H9 (cell line): ENCODE results near the gene SCRG1. TPM values are rescaled to one million over a fixed set of nuclear protein-coding genes. Genes with fewer than 3 reads are reported as not detected.

Experiments
- DNase-seq: peaks from one replicate; pipeline ENCODE4 v3.0.0-alpha.2; 2017
- H2AFZ ChIP-seq: one replicate; pipeline ENCODE4 v1.6.1; 2013; ENCODE audit warnings: mild to moderate bottlenecking, low read length, control low read depth, moderate library complexity
- H2AK5ac ChIP-seq: 2 replicates; pipeline ENCODE4 v1.6.1; 2013; ENCODE audit warnings: low read length, control low read depth, mixed read lengths; ENCODE audit not compliant: insufficient read length
- H2BK120ac ChIP-seq: one replicate; pipeline ENCODE4 v1.6.1; 2013; ENCODE audit warnings: low read depth, mild to moderate bottlenecking, low read length, control low read depth, inconsistent platforms; ENCODE audit not compliant: poor library complexity, severe bottlenecking
- H2BK12ac ChIP-seq: 2 replicates; pipeline ENCODE4 v1.6.1; 2013; ENCODE audit warnings: low read length, control low read depth, mixed read lengths, low read depth; ENCODE audit not compliant: insufficient read length
- H2BK15ac ChIP-seq: 2 replicates; pipeline ENCODE4 v1.6.1; 2013; ENCODE audit warnings: low read depth, low read length, control low read depth
- H2BK20ac ChIP-seq: one replicate; pipeline ENCODE4 v1.6.1; 2013; ENCODE audit warnings: low read depth, mild to moderate bottlenecking, low read length, control low read depth, inconsistent platforms; ENCODE audit not compliant: poor library complexity, severe bottlenecking
- H2BK5ac ChIP-seq: 2 replicates; pipeline ENCODE4 v1.6.1; 2013; ENCODE audit warnings: low read length, control low read depth, mixed read lengths; ENCODE audit not compliant: insufficient read length
- H3K14ac ChIP-seq: 2 replicates; pipeline ENCODE4 v1.6.1; 2013; ENCODE audit warnings: low read length, control low read depth; ENCODE audit not compliant: insufficient read depth
- H3K18ac ChIP-seq: 2 replicates; pipeline ENCODE4 v1.6.1; 2013; ENCODE audit warnings: low read depth, mild to moderate bottlenecking, mixed read lengths, low read length, control low read depth; ENCODE audit not compliant: insufficient read length
- H3K23ac ChIP-seq: 2 replicates; pipeline ENCODE4 v1.6.1; 2013; ENCODE audit warnings: low read length, control low read depth, mixed read lengths, low read depth; ENCODE audit not compliant: insufficient read length
- H3K23me2 ChIP-seq: 2 replicates; pipeline ENCODE4 v1.6.1; 2013; ENCODE audit warnings: low read depth, mild to moderate bottlenecking, mixed read lengths, low read length, control low read depth; ENCODE audit not compliant: insufficient read length, poor library complexity, severe bottlenecking
- H3K27ac ChIP-seq: 2 replicates; pipeline ENCODE4 v1.5.1; 2013; ENCODE audit warnings: low read length, control low read depth, mixed read lengths, low read depth; ENCODE audit not compliant: insufficient read length
- H3K27me3 ChIP-seq: 2 replicates; pipeline ENCODE4 v1.6.1; 2013; ENCODE audit warnings: low read length, control low read depth, inconsistent platforms; ENCODE audit not compliant: insufficient read depth
- H3K4ac ChIP-seq: 2 replicates; pipeline ENCODE4 v1.6.1; 2013; ENCODE audit warnings: low read depth, mild to moderate bottlenecking, control low read depth, inconsistent platforms, low read length, moderate library complexity
- H3K4me1 ChIP-seq: 2 replicates; pipeline ENCODE4 v1.6.1; 2013; ENCODE audit warnings: low read length, control low read depth, inconsistent platforms; ENCODE audit not compliant: insufficient read depth
- H3K4me2 ChIP-seq: 2 replicates; pipeline ENCODE4 v1.6.1; 2013; ENCODE audit warnings: low read length, control low read depth, mixed read lengths; ENCODE audit not compliant: insufficient read length, insufficient read depth
- H3K56ac ChIP-seq: 2 replicates; pipeline ENCODE4 v1.6.1; 2013; ENCODE audit warnings: low read depth, mild to moderate bottlenecking, mixed read lengths, low read length, control low read depth; ENCODE audit not compliant: insufficient read length
- H3K79me1 ChIP-seq: 2 replicates; pipeline ENCODE4 v1.6.1; 2013; ENCODE audit warnings: low read depth, mild to moderate bottlenecking, moderate library complexity, low read length, control low read depth, inconsistent platforms; ENCODE audit not compliant: insufficient read depth, poor library complexity, severe bottlenecking
- H3K79me2 ChIP-seq: 2 replicates; pipeline ENCODE4 v1.6.1; 2013; ENCODE audit warnings: low read length, control low read depth, inconsistent platforms; ENCODE audit not compliant: insufficient read depth
- H3K9ac ChIP-seq: 2 replicates; pipeline ENCODE4 v1.6.1; 2013; ENCODE audit warnings: low read length, control low read depth, mixed read lengths; ENCODE audit not compliant: insufficient read length; ENCODE audit errors: extremely low read depth
- H3K9me3 ChIP-seq: one replicate; pipeline ENCODE4 v1.6.1; 2013; ENCODE audit warnings: low read depth, low read length, inconsistent platforms; ENCODE audit not compliant: control insufficient read depth
- H3T11ph ChIP-seq: one replicate; pipeline ENCODE4 v1.6.1; 2013; ENCODE audit warnings: mild to moderate bottlenecking, low read length, control low read depth, inconsistent platforms
- H4K20me1 ChIP-seq: one replicate; pipeline ENCODE4 v1.6.1; 2013; ENCODE audit not compliant: control insufficient read depth, insufficient read length, insufficient read depth
- H4K5ac ChIP-seq: 2 replicates; pipeline ENCODE4 v1.6.1; 2013; ENCODE audit warnings: low read depth, mild to moderate bottlenecking, mixed read lengths, low read length, control low read depth; ENCODE audit not compliant: insufficient read length
- H4K8ac ChIP-seq: replicated peaks from 2 replicates; pipeline ENCODE4 v1.6.1; 2013; ENCODE audit warnings: low read length, control low read depth, mixed read lengths, low read depth; ENCODE audit not compliant: insufficient read length
- H4K91ac ChIP-seq: 2 replicates; pipeline ENCODE4 v1.6.1; 2013; ENCODE audit warnings: low read depth, mild to moderate bottlenecking, moderate library complexity, mixed read lengths, low read length, control low read depth; ENCODE audit not compliant: insufficient read length
- H3K27ac Mint-ChIP-seq, 3 experiments: 2 replicates in 2 of 3; 3 replicates in 1 of 3; pipeline ENCODE4 v1.8.0; 2020 to 2021; ENCODE audit warnings: mixed read lengths in 3 of 3, mild to moderate bottlenecking in 1 of 3, moderate library complexity in 1 of 3
- H3K27me3 Mint-ChIP-seq: 2 replicates; pipeline ENCODE4 v1.8.0; 2021; ENCODE audit warnings: low read depth, mild to moderate bottlenecking, moderate library complexity, mixed read lengths
- H3K36me3 Mint-ChIP-seq, 3 experiments: 2 replicates in 2 of 3; 3 replicates in 1 of 3; pipeline ENCODE4 v1.8.0; 2020 to 2021; ENCODE audit warnings: low read depth in 3 of 3, mixed read lengths in 3 of 3; ENCODE audit not compliant: insufficient read depth in 1 of 3
- H3K4me1 Mint-ChIP-seq, 2 experiments: 2 replicates each; pipeline ENCODE4 v1.8.0; 2020; ENCODE audit warnings: mixed read lengths in 2 of 2
- H3K4me3 Mint-ChIP-seq, 2 experiments: 2 replicates in 1 of 2; 3 replicates in 1 of 2; pipeline ENCODE4 v1.8.0; 2020 to 2021; ENCODE audit warnings: mild to moderate bottlenecking in 2 of 2, mixed read lengths in 2 of 2, moderate library complexity in 1 of 2
- H3K9me3 Mint-ChIP-seq, 2 experiments: 2 replicates in 1 of 2; 3 replicates in 1 of 2; pipeline ENCODE4 v1.8.0; 2020; ENCODE audit warnings: mild to moderate bottlenecking in 2 of 2, mixed read lengths in 2 of 2, moderate library complexity in 1 of 2
- WGBS: extraction: QIAGEN DNeasy Blood & Tissue Kit; methylation state at CpG from one replicate; pipeline ENCODE4 v1.1.7; 2013; ENCODE audit warnings: missing lambda C conversion rate, low lambda C conversion rate, mixed read lengths; ENCODE audit not compliant: insufficient read length; ENCODE audit errors: extremely low coverage; 5-methylcytosine and 5-hydroxymethylcytosine counted together
- total RNA-seq: library from RNA; stranded (reverse); gene quantifications from 2 replicates; pipeline ENCODE4 v1.2.1, GENCODE V29; 2021
- TF ChIP-seq, protein P1 (sequence below): fragments of 200-600 bp; sonication (generic); conservative IDR thresholded peaks from 3 replicates; pipeline ENCODE4 v1.8.0; 2021; ENCODE audit warnings: antibody characterized with exemption, mild to moderate bottlenecking

The SCRG1 gene
- total RNA-seq, 1 experiment from 2014 or later, result not detected

DNA sequence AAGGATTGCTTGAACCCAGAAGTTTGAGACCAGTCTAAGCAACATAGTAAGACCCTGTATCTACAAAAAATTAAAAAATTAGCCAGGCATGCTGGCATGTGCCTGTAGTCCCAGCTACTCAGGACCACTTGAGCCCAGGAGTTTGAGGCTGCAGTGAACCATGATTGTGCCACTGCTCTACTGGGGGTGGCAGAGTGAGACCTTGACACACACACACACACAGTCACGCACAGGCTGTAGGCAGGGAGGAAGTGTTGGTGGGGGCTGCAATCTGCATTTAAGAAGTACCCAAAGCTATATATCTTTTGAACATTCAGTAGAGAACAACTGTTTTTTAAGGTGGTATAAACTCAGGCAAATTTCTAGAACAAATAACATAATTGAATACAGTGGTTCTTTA is 7.2 kb downstream of the SCRG1 start:
- Mint-ChIP-seq H3K36me3 (peaks cover 0 to 2% (median 0%) of the 10 kb centered on the region in 3 experiments; a peak in 2 of 7 replicates), H3K27me3 (no peaks in the 10 kb centered on the region; the same call in 1 of the 2 replicates), H3K4me3 (no peak overlapping the region), H3K9me3 (no peaks in the 10 kb centered on the region; a peak in 1 of 5 replicates), H3K27ac (no peak overlapping the region), H3K4me1 (no peaks in the 10 kb centered on the region)
- Histone ChIP-seq H2BK12ac (no peak overlapping the region), H4K20me1 (no peaks in the 10 kb centered on the region), H3K9me3 (no peaks in the 10 kb centered on the region), H2BK5ac (no peak overlapping the region), H2BK120ac (no peak overlapping the region), H3K23me2 (no peaks in the 10 kb centered on the region), H3K23ac (no peak overlapping the region), H4K5ac (no peak overlapping the region), H3K79me2 (no peaks in the 10 kb centered on the region), H4K8ac (no peak overlapping the region), H3K27ac (no peak overlapping the region), H2BK15ac (no peak overlapping the region), H4K91ac (no peak overlapping the region), H3K4ac (no peak overlapping the region), H3K79me1 (no peaks in the 10 kb centered on the region), H2AK5ac (no peak overlapping the region), H3K56ac (no peak overlapping the region), H3K9ac (no peak overlapping the region), H2AFZ (no peak overlapping the region), H3K18ac (no peak overlapping the region), H3T11ph (no peak overlapping the region), H3K27me3 (no peaks in the 10 kb centered on the region), H2BK20ac (no peak overlapping the region), H3K14ac (no peak overlapping the region), H3K4me2 (no peak overlapping the region), H3K4me1 (no peaks in the 10 kb centered on the region)
- TF ChIP-seq, protein P1, sequence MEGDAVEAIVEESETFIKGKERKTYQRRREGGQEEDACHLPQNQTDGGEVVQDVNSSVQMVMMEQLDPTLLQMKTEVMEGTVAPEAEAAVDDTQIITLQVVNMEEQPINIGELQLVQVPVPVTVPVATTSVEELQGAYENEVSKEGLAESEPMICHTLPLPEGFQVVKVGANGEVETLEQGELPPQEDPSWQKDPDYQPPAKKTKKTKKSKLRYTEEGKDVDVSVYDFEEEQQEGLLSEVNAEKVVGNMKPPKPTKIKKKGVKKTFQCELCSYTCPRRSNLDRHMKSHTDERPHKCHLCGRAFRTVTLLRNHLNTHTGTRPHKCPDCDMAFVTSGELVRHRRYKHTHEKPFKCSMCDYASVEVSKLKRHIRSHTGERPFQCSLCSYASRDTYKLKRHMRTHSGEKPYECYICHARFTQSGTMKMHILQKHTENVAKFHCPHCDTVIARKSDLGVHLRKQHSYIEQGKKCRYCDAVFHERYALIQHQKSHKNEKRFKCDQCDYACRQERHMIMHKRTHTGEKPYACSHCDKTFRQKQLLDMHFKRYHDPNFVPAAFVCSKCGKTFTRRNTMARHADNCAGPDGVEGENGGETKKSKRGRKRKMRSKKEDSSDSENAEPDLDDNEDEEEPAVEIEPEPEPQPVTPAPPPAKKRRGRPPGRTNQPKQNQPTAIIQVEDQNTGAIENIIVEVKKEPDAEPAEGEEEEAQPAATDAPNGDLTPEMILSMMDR, result no peak
- no peak for DNase-seq
- no CpG with 5 or more reads among the region's 1 CpG for WGBS
